Psoas muscle (tissue), 8 donors: ENCODE data around the gene ZNF14. TPM values are rescaled to one million over a fixed set of nuclear protein-coding genes. Genes with fewer than 3 reads are reported as not detected.

Experiments used
- ATAC-seq, 4 donors: fragments of 200-7000 bp; cut with Tn5 transposase; one replicate each; pipeline ENCODE4 v1.9.1; 2020; ENCODE audit warnings: moderate library complexity in 3 of 4, mild to moderate bottlenecking in 2 of 4
- DNase-seq, 2 donors: peaks; one replicate each; pipeline ENCODE4 v3.0.0-alpha.2; 2020
- H3K27ac ChIP-seq: fragments of 200-600 bp; one replicate; pipeline ENCODE4 v1.8.0; 2022
- H3K27me3 ChIP-seq, 3 donors: fragments of 200-600 bp in 1 of 3; one replicate each; pipeline versions ENCODE4 v1.6.1 to v1.8.0; 2013 to 2022; ENCODE audit warnings: low read length in 2 of 3, mild to moderate bottlenecking in 2 of 3, moderate library complexity in 1 of 3; ENCODE audit not compliant: insufficient read depth in 3 of 3
- H3K36me3 ChIP-seq, 2 donors: fragments of 200-600 bp in 1 of 2; one replicate each; pipeline versions ENCODE4 v1.6.1 to v1.8.0; 2013 to 2022; ENCODE audit warnings: low read depth in 1 of 2, mild to moderate bottlenecking in 1 of 2, moderate library complexity in 1 of 2; ENCODE audit not compliant: insufficient read depth in 1 of 2
- H3K4me1 ChIP-seq: fragments of 200-600 bp; one replicate; pipeline ENCODE4 v1.8.0; 2022
- H3K4me3 ChIP-seq: fragments of 200-600 bp; one replicate; pipeline ENCODE4 v1.8.0; 2022; ENCODE audit warnings: mild to moderate bottlenecking
- H3K9me3 ChIP-seq: fragments of 200-600 bp; one replicate; pipeline ENCODE4 v1.8.0; 2022
- WGBS, 3 donors: extraction: QIAGEN DNeasy Blood & Tissue Kit; methylation state at CpG; one replicate each; pipeline versions ENCODE4 v1.1.6 to v1.1.7; 2013; 5-methylcytosine and 5-hydroxymethylcytosine counted together
- intact Hi-C, 2 donors: fragments of 100-400 bp; cut with DNase I; formaldehyde crosslinking; loops; one replicate each; pipeline versions ENCODE4 v1.11.0 to v1.14.2; 2022
- polyA plus RNA-seq, 3 donors: library from polyadenylated mRNA; stranded (reverse); fragments of 200-250 nt; gene quantifications; one replicate each; pipeline ENCODE4 v1.2.3, GENCODE V29; 2013
- total RNA-seq, 4 donors: library from RNA; stranded (reverse); fragmentation: NEBNext Ultra II Directional in 2 of 4; extraction: Animal tissue kit (Norgen Biotek cat#: 25700) in 2 of 4; gene quantifications; one replicate each; pipeline versions ENCODE4 v1.2.1 to v1.2.4, GENCODE V29; 2021 to 2023
- TF ChIP-seq, protein P1 (sequence below): fragments of 200-600 bp; IDR thresholded peaks from one replicate; pipeline ENCODE4 v1.8.0; 2022; ENCODE audit warnings: antibody characterized with exemption
- donor health status: healthy with polysubstance abuse.
- donor health status: DM: no; HTN: no; CAD: no; lungs with moderate emphysema.
- donor health status: Bipolar disorder and iron deficiency.
- donor health status: healthy.
- donor health status: DM: yes; HTN: yes; CAD: no.
- donor health status: DM: no; HTN: no; CAD: no.
- donor health status: DM: no; HTN: no; CAD: no.
- donor health status: DM: yes; HTN: yes; CAD: no.

Gene ZNF14
- total and polyA plus RNA-seq, 7 donors: 1.0 to 3.4 (median 1.9) TPM

DNA sequence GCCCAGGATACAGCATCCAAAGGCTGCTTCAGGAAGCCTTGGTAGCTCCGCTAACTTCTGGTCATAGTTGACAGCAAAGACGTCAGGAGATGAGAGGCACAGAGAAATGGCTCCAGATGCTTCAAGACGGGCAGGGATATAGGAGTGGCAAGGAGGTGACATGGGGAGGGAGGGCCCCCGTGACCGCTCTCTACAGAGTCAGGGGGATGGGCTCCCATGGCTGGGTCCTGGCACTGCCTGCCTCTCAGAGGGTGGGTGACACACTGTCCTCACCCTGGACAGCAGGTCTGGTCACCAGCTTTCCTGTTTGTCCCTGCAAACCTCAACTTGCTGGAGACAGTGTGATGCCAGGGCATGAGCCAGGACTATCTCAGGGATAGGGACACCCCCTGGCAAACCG, 10.3 kb upstream of the ZNF14 start:
- no peak overlapping the region for H3K4me3 ChIP-seq
- WGBS, 3 donors: 73 to 83% (median 79%) methylated on average over 6 of the region's 6 CpGs
- no peaks in the 10 kb centered on the region for H3K36me3 ChIP-seq
- DNase-seq (no peak), ATAC-seq (no peak)
- intact Hi-C loops: no loop called here
- H3K4me1 ChIP-seq: no peaks in the 10 kb centered on the region
- TF ChIP-seq, protein P1, sequence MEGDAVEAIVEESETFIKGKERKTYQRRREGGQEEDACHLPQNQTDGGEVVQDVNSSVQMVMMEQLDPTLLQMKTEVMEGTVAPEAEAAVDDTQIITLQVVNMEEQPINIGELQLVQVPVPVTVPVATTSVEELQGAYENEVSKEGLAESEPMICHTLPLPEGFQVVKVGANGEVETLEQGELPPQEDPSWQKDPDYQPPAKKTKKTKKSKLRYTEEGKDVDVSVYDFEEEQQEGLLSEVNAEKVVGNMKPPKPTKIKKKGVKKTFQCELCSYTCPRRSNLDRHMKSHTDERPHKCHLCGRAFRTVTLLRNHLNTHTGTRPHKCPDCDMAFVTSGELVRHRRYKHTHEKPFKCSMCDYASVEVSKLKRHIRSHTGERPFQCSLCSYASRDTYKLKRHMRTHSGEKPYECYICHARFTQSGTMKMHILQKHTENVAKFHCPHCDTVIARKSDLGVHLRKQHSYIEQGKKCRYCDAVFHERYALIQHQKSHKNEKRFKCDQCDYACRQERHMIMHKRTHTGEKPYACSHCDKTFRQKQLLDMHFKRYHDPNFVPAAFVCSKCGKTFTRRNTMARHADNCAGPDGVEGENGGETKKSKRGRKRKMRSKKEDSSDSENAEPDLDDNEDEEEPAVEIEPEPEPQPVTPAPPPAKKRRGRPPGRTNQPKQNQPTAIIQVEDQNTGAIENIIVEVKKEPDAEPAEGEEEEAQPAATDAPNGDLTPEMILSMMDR: no peak
- no peak overlapping the region for H3K27ac ChIP-seq
- H3K27me3 ChIP-seq: no peaks in the 10 kb centered on the region
- H3K9me3 ChIP-seq: no peaks in the 10 kb centered on the region

GRCh38 chr19:19742773-19743172, 9.9 kb upstream of the ZNF14 start:
- Histone ChIP-seq H3K4me1 (no peaks in the 10 kb centered on the region), H3K4me3 (no peak overlapping the region), H3K9me3 (no peaks in the 10 kb centered on the region), H3K36me3 (no peaks in the 10 kb centered on the region), H3K27ac (no peak overlapping the region), H3K27me3 (no peaks in the 10 kb centered on the region)
- WGBS, 3 donors: 76 to 81% (median 80%) methylated on average over 9 of the region's 9 CpGs
- TF ChIP-seq, protein P1: no peak
- ATAC-seq (no peak), DNase-seq (no peak)
- intact Hi-C loops: no loop called here

DNA sequence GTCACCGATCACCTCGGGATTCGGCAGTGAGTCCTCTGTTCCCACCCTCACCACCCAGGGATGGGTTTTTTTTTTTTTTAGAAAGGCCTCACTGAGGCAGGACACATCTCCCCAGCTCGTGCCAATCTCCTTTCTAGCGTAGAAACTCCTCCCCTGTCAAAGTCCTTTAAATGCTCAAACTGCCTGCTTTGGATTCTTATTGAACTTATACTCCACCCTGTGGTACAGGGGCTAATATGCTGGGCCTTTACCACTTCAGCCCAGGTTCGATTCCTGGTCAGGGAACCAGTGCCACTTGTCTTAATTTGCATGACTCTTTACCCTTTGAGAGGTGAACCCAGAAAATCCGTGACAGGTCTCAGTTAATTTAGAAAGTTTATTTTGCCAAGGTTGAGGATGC, 8.3 kb upstream of the ZNF14 start:
- WGBS, 3 donors: 74 to 82% (median 80%) methylated on average over 7 of the region's 7 CpGs
- intact Hi-C loops: no loop called here
- no peaks in the 10 kb centered on the region for H3K4me1 ChIP-seq
- H3K27me3 ChIP-seq: no peaks in the 10 kb centered on the region
- H3K9me3 ChIP-seq: no peaks in the 10 kb centered on the region
- no peak overlapping the region for H3K4me3 ChIP-seq
- TF ChIP-seq, protein P1: no peak
- no peaks in the 10 kb centered on the region for H3K36me3 ChIP-seq
- no peak overlapping the region for H3K27ac ChIP-seq
- no peak for ATAC-seq
- no peak for DNase-seq

- no peak for ATAC-seq
Observed at GRCh38 chr19:19740755-19741154, 7.8 kb upstream of the ZNF14 start.

DNA sequence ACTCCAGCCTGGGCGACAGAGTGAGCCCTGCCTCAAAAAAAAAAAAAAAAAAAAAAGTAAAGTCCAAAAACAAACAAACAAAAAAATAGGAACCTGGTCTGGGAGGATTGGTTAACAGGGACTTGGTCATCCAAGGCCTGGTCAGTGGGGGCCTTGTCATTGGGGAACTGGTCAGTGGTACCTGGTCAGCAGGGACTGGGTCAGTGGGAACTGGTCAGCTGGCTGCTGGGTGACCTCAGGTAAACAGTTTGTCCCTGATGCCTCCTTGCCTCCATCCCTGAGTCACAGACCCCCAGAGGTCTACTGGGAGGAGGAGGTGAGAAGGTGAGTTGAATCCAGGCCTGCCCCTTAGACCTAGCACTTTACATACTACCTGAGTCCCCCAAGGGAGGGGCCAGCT, 5.7 kb upstream of the ZNF14 start:
- Histone ChIP-seq H3K27ac (no peak overlapping the region), H3K4me3 (no peak overlapping the region), H3K4me1 (no peaks in the 10 kb centered on the region), H3K9me3 (no peaks in the 10 kb centered on the region), H3K36me3 (no peaks in the 10 kb centered on the region), H3K27me3 (no peaks in the 10 kb centered on the region)
- ATAC-seq: no peak
- DNase-seq: no peak
- WGBS, 3 donors: 76 to 100% methylated on average over 1 of the region's 1 CpG; no CpG with 5 or more reads in 1 of the 3 donors
- intact Hi-C loops: no loop called here
- TF ChIP-seq, protein P1: no peak

More at GRCh38 chr19:19740755-19741154, 7.8 kb upstream of the ZNF14 start:
- Histone ChIP-seq H3K27ac (no peak overlapping the region), H3K36me3 (no peaks in the 10 kb centered on the region), H3K9me3 (no peaks in the 10 kb centered on the region), H3K4me3 (no peak overlapping the region), H3K27me3 (no peaks in the 10 kb centered on the region), H3K4me1 (no peaks in the 10 kb centered on the region)
- TF ChIP-seq, protein P1: no peak
- intact Hi-C loops: no loop called here
- 85 to 88% (median 88%) methylated on average over 16 to 18 of the region's 18 CpGs for WGBS, 3 donors
- DNase-seq: no peak
